ENCODE measurements around the gene HOGA1.
"Not testable (repeated sequence)": the region's sequence is repeated elsewhere in the genome, so short reads cannot be mapped to it uniquely, and the experiment has no call there.

Gene HOGA1

DNA sequence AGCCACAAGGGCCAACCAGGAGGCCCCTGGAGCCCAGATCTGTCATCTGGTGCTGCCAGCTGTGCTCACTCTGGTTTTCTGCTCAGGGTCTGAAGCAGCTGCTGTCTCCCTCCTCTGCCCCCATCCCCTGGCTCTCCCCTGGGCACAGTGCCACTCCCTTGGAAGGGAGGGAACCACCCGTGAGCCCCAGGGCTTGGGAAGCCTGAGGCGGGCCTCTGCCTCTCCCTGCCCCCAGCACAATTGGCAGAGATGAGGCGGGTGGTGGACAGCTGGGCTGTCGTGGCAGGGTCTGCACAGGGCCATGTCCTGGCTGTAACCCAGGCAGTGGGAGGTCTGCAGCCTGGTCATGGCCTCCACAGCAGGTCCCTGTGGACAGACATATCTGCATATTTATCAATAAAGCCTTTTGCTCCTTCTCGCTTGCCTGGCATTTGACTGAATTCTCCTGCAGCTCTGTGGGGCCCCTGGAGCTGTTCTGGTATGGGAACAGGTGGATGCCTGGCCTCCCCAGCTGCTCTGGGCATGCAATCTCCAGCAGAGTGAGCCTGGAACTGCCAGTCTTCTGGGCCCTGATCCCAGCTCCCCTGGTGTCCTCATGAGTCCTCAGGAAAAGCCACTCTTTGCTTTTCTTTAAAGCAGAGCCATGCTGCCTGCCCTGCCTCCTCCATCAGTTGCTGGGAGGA is 13.3 kb upstream of the HOGA1 start:
- no peak overlapping the region for H3K4me3 Mint-ChIP-seq

DNA sequence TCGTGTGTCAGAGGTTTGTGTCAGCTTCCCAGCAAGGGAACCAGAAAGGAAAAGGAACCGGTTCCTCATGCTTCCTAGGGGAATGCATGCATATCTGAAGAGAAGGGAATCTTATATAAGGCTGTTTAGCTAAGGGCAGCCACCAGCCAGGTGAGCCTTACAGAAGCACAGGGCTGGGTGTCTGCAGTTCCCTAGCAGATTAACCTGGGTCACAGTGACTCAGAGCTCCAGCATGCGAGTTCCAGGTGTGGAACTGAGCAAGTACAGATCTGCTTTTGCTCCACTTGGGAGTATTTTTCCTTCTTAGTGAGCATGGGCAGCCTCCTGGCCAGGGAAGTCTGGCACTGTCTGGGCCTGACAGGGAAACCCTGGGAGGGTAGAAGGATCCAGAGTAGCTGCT is 12.6 kb upstream of the HOGA1 start:
- Mint-ChIP-seq H3K4me1 (no peaks in the 10 kb centered on the region), H3K27ac (no peak overlapping the region), H3K9me3 (no peaks in the 10 kb centered on the region), H3K27me3 (no peaks in the 10 kb centered on the region), H3K4me3 (no peak overlapping the region), H3K36me3 (no peaks in the 10 kb centered on the region)

More for the DNA sequence above, 13.3 kb upstream of the HOGA1 start:
- H3K9me3 Mint-ChIP-seq, result no peaks in the 10 kb centered on the region
- no peaks in the 10 kb centered on the region for H3K27me3 Mint-ChIP-seq
- H3K36me3 Mint-ChIP-seq, result no peaks in the 10 kb centered on the region
- H3K27ac Mint-ChIP-seq, result no peak overlapping the region
- H3K4me1 Mint-ChIP-seq, result no peaks in the 10 kb centered on the region

DNA sequence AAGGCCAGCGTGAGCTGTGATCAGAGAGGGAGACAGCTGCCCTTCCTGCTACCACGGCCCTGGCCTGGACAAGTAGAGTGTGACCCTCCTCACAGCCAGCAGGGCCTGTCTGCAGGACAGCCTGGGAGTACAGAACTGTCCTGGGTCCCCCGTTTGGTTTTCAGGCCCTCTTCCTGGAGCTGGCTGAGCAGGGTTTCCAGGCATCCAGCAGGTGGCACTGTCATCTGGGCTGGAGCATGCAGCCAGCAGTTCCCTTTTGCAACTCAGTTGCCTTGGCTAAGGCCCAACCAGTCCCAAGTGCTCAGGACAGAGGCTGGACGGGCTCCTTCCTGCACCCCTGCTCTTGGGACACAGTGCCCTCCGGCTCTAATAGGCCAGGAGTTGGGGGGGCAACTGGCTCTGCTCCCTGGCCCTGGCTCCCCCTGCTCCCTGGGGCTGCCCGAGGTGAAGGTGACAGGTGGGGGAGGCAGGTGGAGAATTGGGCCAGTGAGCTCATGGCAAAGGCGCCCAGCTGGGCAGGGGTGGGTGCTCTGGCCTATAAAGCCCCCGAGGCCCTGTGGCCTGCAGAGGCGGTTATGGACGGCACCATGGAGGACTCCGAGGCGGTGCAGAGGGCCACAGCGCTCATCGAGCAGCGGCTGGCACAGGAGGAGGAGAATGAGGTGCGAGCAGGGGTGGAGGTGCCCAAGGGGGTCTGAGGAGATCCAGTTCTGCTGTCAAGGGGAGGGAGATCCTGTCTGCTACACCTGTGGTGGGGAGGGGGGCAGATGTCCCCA is 11.8 kb upstream of the HOGA1 start, which contains the start of gene ANKRD2:
Gene ANKRD2, plus strand, starts transcription at position 566 of the 776 bp plus-strand sequence. Its CDS starts 10 bp downstream, at position 576.
- Mint-ChIP-seq H3K4me3 (no peak within 1 kb of the TSS), H3K36me3 (no peaks in the 10 kb centered on the region), H3K9me3 (no peaks in the 10 kb centered on the region), H3K27me3 (no peaks in the 10 kb centered on the region), H3K27ac (no peak within 1 kb of the TSS), H3K4me1 (no peaks in the 10 kb centered on the region)

DNA sequence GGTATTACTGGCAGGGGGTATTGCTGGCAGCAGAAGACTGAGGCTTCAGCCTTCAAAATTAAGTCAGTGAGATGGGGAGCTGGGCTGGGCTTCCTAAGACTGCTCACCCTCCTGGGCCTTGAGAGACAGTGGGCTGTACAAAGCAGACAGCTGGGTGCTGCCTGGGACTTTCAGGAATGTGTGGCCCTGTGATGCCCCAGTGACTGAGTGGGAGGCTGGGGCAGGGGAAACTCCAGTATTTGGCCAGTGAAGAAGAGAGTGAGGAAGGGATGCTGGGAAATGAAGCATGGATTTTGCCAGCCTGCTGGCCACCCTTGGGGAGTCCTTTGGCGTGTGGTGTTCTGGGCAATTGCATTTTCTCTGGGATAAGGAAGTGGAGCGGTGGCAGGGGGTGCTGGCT is 11.2 kb upstream of the HOGA1 start:
- Mint-ChIP-seq H3K4me1 (no peaks in the 10 kb centered on the region), H3K36me3 (no peaks in the 10 kb centered on the region), H3K4me3 (no peak overlapping the region), H3K9me3 (no peaks in the 10 kb centered on the region), H3K27me3 (no peaks in the 10 kb centered on the region), H3K27ac (no peak overlapping the region)

DNA sequence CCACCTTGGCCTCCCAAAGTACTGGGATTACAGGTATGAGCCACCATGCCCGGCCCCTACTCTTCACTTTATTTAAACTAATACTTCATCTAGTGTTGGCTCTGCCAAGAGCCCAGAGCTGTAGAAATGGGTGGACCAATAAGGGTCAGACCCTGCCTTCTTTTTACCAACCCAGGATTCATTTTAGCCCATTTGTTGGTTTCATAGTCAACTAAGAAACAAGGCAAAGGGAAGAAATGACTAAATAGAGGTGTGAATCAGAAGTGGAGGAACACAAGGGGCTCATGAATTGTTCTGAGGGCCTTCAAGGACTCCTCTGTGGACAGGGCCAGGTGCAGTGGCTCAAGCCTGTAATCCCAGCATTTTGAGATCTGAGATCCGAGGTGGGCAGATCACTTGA is 10.5 kb upstream of the HOGA1 start:
- no peaks in the 10 kb centered on the region for H3K27me3 Mint-ChIP-seq
- no peak overlapping the region for H3K4me3 Mint-ChIP-seq
- H3K27ac Mint-ChIP-seq, result no peak overlapping the region
- no peaks in the 10 kb centered on the region for H3K4me1 Mint-ChIP-seq
- no peaks in the 10 kb centered on the region for H3K9me3 Mint-ChIP-seq
- H3K36me3 Mint-ChIP-seq, result no peaks in the 10 kb centered on the region

DNA sequence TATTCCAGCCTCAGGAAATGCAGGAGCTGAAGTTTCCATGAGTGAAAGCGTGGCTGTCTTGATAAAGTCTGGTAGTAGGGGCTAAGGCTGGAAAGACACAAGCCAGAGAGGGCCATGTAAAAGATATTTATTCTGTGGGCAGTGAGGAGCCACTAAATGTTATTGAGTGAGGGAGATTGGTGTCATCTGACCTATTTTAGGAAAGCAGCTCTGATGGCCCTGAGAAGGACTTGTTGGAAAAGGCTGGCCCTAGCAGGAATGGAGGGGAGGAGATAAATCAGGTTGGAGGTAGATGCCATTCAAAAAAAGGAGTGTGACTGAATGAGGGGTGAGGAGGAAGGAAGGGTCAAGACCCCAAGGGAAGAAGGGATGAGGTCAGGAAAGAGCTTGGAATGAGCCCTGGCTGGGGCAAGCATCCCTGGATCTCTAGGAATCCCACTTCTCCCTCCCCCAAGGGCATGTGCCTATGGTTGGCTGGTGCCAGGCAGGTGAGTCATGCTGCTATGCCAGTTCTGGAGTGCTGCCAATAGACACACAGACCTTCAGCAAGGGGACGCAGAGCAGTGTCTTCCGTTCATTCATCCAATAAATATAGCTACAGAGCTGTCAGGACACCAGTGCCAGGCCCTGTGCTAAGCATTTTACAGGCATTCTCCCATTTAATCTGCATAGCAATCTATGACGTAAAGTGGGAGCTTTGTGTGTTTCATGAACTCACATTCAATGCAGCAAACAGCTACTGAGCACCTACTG is 9.6 kb upstream of the HOGA1 start:
- Mint-ChIP-seq H3K27me3 (no peaks in the 10 kb centered on the region), H3K36me3 (no peaks in the 10 kb centered on the region), H3K4me1 (no peaks in the 10 kb centered on the region), H3K4me3 (no peak overlapping the region), H3K27ac (no peak overlapping the region), H3K9me3 (no peaks in the 10 kb centered on the region)

DNA sequence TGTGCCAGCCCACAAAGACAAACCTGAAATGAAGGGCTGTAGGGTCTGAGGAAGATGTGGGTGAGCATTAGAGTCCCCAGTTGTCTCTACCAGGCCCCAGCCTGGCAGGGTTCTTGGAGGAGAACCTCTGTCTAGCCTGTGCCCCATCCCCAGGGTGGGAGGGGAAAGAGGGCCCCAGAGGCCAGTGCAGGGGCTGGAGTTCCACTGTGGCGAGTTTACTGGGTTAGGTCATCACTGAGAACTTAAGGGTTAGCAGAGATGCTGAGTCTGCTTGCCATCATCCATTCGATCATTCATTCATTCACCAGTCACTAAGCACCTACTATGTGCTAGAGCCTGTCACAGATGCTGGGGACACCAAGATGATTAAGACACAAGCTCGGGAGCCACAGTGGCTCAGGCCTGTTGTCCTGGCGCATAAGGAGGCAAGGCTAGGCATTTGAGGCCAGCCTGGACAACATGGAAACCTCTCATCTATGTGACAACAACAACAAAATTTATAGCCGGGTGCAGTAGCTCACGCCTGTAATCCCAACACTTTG is 9.0 kb upstream of the HOGA1 start:
- Mint-ChIP-seq H3K9me3 (no peaks in the 10 kb centered on the region), H3K4me3 (no peak overlapping the region), H3K4me1 (no peaks in the 10 kb centered on the region), H3K27me3 (no peaks in the 10 kb centered on the region), H3K36me3 (no peaks in the 10 kb centered on the region), H3K27ac (no peak overlapping the region)

DNA sequence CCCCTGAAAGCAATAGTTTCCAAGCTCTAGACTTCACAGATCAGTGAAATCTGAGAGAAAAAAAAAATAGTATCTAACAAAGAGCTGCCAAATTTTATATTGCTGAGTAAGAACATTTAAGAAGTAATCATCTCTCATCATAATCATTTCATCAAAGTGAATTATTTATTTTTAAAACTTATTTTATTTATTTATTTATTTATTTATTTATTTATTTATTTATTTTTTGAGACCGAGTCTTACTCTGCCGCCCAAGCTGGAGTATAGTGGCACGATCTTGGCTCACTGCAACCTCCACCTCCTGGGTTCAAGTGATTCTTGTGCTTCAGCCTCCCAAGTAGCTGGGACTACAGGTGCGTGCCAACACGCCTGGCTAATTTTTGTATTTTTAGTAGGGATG is 7.7 kb upstream of the HOGA1 start:
- not testable (repeated sequence) for H3K4me1 Mint-ChIP-seq

DNA sequence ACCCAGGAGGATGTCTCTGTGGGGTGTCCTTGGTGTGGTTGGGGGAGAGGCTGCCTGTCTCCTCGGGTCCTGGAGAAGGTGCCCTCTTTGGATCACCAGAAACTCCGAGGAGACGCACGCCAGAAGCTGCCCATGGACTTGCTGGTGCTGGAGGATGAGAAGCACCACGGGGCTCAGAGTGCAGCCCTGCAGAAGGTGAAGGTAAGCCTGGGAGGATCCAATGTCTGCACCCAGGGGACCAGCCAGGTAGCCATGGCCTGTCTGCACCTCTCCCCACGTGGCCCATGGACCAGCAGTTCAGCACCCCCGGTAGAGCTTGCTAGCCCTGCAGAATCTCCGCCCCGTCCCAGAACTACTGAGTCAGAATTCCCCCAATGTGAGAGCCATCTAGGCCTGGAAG is 6.5 kb upstream of the HOGA1 start:
- Mint-ChIP-seq H3K9me3 (no peaks in the 10 kb centered on the region), H3K4me3 (no peak overlapping the region), H3K27me3 (no peaks in the 10 kb centered on the region), H3K4me1 (no peaks in the 10 kb centered on the region), H3K36me3 (no peaks in the 10 kb centered on the region), H3K27ac (no peak overlapping the region)

More for the DNA sequence above, 7.7 kb upstream of the HOGA1 start:
- not testable (repeated sequence) for H3K27ac Mint-ChIP-seq, H3K4me3 Mint-ChIP-seq, H3K9me3 Mint-ChIP-seq, H3K36me3 Mint-ChIP-seq, H3K27me3 Mint-ChIP-seq

DNA sequence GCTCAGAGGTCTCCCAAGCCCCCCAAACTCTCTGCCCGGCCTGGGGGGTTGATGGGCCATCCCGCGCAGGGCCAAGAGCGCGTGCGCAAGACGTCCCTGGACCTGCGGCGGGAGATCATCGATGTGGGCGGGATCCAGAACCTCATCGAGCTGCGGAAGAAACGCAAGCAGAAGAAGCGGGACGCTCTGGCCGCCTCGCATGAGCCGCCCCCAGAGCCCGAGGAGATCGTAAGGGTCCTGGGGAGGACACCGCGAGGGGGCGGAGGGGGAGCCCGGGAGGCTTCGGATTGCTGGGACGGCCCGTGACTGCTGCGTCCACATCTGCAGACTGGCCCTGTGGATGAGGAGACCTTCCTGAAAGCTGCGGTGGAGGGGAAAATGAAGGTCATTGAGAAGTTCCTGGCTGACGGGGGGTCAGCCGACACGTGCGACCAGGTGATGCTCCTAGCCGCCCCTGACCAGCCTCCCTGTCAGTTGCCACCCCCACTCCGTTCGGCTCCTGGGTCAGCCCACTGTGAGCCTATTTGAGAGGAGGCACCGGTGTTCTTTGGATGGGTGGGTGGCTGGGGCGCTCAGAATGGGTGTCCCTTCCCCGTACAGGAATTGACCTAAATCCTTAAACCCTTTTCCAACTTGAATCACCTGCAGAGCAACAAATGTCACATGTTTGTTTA is 5.9 kb upstream of the HOGA1 start:
- H3K27me3 Mint-ChIP-seq, result no peaks in the 10 kb centered on the region
- H3K27ac Mint-ChIP-seq, result no peak overlapping the region
- H3K9me3 Mint-ChIP-seq, result no peaks in the 10 kb centered on the region
- H3K4me1 Mint-ChIP-seq, result no peaks in the 10 kb centered on the region
- no peak overlapping the region for H3K4me3 Mint-ChIP-seq
- H3K36me3 Mint-ChIP-seq, result no peaks in the 10 kb centered on the region

DNA sequence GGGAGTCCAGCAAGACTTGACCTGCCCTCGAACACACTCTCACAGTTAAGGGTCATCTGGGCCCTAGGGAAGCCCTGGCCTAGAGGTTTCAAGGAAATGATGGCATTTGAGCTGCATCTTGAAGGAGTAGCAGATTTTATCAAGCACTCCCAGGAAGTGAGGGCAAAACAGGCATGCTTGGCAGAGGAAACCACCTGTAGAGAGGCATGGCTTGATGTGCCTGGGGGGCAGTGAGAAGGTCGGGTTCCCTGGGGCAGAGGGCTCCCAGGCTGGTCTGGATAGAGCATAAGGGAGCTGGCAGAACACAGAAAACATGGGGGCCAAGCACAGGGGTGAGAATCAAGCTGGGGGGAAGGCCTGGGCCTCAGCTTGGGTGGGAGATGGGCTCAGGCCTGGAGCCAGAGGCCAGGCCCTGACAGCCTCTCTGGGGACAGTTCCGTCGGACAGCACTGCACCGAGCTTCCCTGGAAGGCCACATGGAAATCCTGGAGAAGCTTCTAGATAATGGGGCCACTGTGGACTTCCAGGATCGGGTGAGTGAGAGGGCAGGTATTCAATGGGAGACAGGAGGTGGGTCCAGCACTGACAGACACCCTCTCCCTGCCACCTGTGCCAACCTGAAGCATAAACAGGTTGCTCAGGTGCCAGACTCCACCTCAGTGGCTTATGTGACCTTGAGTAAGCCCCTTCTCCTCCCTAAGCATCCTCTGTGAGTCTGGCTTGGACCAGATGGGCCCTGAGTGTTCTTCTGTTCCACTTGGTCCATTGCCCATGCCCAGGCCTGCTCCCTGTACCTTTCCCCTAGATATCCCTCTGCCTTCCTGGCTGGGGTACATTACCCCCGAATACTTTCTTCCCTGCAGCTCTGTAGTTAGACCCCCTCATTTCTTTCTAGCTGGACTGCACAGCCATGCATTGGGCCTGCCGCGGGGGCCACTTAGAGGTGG is 3.5 kb upstream of the HOGA1 start:
- Mint-ChIP-seq H3K9me3 (no peaks in the 10 kb centered on the region), H3K27me3 (no peaks in the 10 kb centered on the region), H3K36me3 (no peaks in the 10 kb centered on the region), H3K4me1 (no peaks in the 10 kb centered on the region), H3K27ac (no peak overlapping the region), H3K4me3 (no peak overlapping the region)

DNA sequence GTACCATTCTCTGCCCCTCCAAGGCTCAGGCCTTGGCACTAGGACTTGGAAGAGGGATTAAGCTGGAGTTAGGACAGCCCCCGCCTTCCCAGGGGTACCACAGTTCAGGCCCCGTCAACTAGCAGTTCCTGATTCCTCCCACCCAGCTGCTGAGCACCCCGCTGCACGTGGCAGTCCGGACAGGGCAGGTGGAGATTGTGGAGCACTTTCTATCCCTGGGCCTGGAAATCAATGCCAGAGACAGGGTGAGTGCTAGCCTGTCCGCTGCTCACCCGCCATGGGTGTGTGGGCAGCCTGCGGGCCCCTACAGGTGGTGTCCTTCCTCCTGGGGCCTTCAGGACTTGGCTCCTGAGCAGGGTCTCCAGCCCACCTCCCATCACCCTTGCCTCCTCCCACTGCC is 2.0 kb upstream of the HOGA1 start:
- no peaks in the 10 kb centered on the region for H3K36me3 Mint-ChIP-seq
- no peak overlapping the region for H3K4me3 Mint-ChIP-seq

DNA sequence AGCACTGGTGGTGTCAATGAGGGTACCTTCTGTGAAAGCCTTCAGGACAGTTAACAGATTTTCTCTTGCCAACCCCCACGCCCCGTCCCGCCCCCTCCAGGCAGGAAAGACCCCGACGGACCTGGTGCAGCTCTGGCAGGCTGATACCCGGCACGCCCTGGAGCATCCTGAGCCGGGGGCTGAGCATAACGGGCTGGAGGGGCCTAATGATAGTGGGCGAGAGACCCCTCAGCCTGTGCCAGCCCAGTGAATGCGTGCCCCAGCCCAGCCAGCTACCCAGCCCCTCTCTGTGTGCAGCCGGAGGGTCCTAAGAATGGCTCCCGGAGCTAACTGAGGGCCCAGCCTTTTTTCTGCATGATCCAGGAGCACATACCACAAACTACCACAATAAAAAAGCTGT is 713 bp upstream of the HOGA1 start:
- Mint-ChIP-seq H3K4me3 (no peak overlapping the region), H3K36me3 (no peaks in the 10 kb centered on the region), H3K27ac (no peak overlapping the region), H3K27me3 (no peaks in the 10 kb centered on the region), H3K4me1 (no peaks in the 10 kb centered on the region), H3K9me3 (no peaks in the 10 kb centered on the region)

More for the DNA sequence above, 2.0 kb upstream of the HOGA1 start:
- no peaks in the 10 kb centered on the region for H3K27me3 Mint-ChIP-seq
- H3K27ac Mint-ChIP-seq, result no peak overlapping the region
- no peaks in the 10 kb centered on the region for H3K4me1 Mint-ChIP-seq
- no peaks in the 10 kb centered on the region for H3K9me3 Mint-ChIP-seq

DNA sequence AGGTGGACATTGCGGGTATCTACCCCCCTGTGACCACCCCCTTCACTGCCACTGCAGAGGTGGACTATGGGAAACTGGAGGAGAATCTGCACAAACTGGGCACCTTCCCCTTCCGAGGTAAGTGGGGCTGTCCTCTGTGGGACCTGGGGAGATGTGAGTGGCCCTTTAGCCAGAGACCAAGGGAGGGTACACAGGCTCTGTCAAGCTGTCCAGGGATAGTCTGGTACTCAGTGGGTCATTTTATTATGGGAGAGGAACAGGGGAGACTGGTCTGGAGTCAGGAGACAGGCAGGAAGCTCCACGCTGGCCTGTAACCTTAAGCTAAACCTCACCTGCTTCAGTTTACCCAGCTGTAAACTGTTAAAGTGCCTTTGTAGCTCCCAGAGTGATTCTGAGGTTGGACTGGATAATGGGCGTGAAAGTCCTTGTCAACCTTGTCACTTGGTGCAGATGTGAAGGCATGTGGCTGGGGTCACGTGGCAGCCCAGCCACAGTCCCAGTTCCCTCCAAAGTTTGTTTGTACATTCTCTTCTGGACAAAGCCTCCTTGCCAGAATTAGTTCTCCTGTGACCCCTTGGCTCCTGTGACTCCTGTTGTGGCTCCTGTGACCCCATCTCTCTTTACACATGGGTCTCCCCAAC is 729 bp downstream of the HOGA1 start:
- H3K27ac Mint-ChIP-seq, result no peak overlapping the region
- no peaks in the 10 kb centered on the region for H3K4me1 Mint-ChIP-seq
- H3K9me3 Mint-ChIP-seq, result no peaks in the 10 kb centered on the region
- no peak overlapping the region for H3K4me3 Mint-ChIP-seq
- no peaks in the 10 kb centered on the region for H3K27me3 Mint-ChIP-seq
- H3K36me3 Mint-ChIP-seq, result no peaks in the 10 kb centered on the region
